ENCODE measurements around the gene RFNG. TPM values are rescaled to one million over a fixed set of nuclear protein-coding genes. Genes with fewer than 3 reads are reported as not detected.

Gene RFNG
- total and polyA plus RNA-seq, 10 of the 15 experiments (the other 5 are each of a cell fraction or from before 2014, with no cell fraction given) = 0.10 to 19.6 (median 6.2) TPM

GRCh38 chr17:82005701-82006348 is 45.8 kb downstream of the RFNG start:
- ATAC-seq (no peak), DNase-seq (ENCODE audit: low read depth, low spot score) (no peak), FAIRE-seq (no peak)
- no peaks in the 10 kb centered on the region for H3K9me3 ChIP-seq (replicated peaks; ENCODE audit: control insufficient read depth, insufficient read depth, low read length)
- H3K4me2 ChIP-seq (ENCODE audit: control insufficient read depth, insufficient read depth) = no peak overlapping the region
- no peak overlapping the region for H2AFZ ChIP-seq (ENCODE audit: control insufficient read depth, low read depth, low read length)
- ChIA-PET SMC1A (ENCODE audit: uncharacterized antibody, unreplicated experiment) (no interaction called here), POLR2A (no interaction called here), RAD21 (ENCODE audit: unreplicated experiment) (no interaction called here), CTCF (interaction anchor here (1.2 kb wide), 1 partner anchor 15 kb away, joined by 4 read pairs; no protein-coding TSS in a partner anchor)
- H3K27ac ChIP-seq (ENCODE audit: control insufficient read depth, insufficient read depth) = no peak overlapping the region
- peak; percentile 43; the same call in 1 of the 2 replicates for TF ChIP-seq POLR2A (IDR thresholded peaks at IDR 0.05; ENCODE audit: low read depth, low read length)
- TF ChIP-seq CREM (IDR thresholded peaks at IDR 0.05; ENCODE audit: low read depth) = no peak
- no peak overlapping the region for H3K4me3 ChIP-seq
- BruUV-seq (replicated peaks) = no TSS peak
- no peaks in the 10 kb centered on the region for H3K27me3 ChIP-seq (replicated peaks in 1 of 2; ENCODE audit: control insufficient read depth in 2 of 2, insufficient read depth in 2 of 2, low read length in 1 of 2)
- no peaks in the 10 kb centered on the region for H3K4me1 ChIP-seq (ENCODE audit: control insufficient read depth, insufficient read depth, low read length)
- no peaks in the 10 kb centered on the region for H4K20me1 ChIP-seq (ENCODE audit: control insufficient read depth, insufficient read depth)
- in situ Hi-C loops (cut with MboI) (no loop called here), intact Hi-C loops (cut with micrococcal nuclease; ENCODE audit: unreplicated experiment) (no loop called here)
- 85% methylated on average over 29 of the region's 30 CpGs for WGBS (ENCODE audit: insufficient coverage, insufficient replicate concordance, low lambda C conversion rate, missing lambda C conversion rate)
- no peak overlapping the region for H3K9ac ChIP-seq (ENCODE audit: control insufficient read depth, insufficient read depth, low read length)
- H3K79me2 ChIP-seq (ENCODE audit: control insufficient read depth, insufficient read depth, low read length) = no peaks in the 10 kb centered on the region
- no peaks in the 10 kb centered on the region for H3K36me3 ChIP-seq (ENCODE audit: control insufficient read depth in 2 of 2, insufficient read depth in 2 of 2, low read length in 1 of 2)

DNA sequence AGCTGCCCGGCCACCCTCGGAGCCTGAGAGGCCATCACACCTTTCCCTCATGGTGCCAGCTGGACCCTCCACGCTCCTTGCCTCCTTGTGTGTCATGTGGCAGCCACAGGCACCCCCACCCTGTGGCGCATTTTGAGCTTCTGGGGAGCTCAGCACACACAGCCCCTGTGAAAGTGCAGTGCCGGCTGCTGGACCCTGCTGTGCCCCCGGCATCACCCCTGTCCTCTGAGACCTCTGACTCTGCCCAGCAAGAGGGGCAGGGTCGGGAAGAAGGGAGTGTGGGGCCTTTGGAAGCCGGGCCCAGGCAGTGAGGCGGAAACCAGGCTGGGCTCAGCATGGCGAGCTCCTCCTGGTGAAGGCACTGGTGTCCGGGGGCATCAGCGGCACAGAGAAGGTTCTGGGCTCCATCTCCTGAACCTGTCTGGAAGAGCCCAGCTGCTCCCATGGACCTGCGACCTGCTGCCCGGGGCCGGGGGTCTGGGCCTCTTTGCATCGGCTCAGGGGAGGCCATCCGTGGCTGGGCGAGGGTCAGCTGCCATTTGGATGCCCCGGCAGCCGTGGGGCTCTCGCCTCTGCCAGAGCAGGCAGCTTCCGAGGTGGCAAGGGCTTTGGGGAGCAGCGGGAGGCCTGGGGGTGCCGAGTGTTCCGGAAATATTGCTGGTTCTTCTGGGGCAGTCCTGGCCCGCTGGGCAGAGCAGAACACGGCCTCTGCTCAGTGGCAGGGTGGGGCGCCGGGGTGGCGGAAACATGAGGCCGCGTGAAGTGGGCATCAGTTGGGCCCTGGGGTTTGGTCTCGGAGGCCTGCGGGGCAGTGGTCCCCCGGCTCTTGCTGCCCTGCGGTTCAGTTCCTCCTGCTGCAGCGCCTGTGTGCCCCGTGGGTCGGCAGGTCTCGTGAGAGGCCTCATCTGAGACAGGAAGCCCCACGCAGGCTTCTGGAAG is 46.8 kb downstream of the RFNG start:
- POLR2A ChIA-PET = no interaction called here
- 79% methylated on average over 41 of the region's 41 CpGs for WGBS (ENCODE audit: insufficient coverage, insufficient replicate concordance, low lambda C conversion rate, missing lambda C conversion rate)
- no peak for DNase-seq (ENCODE audit: low read depth, low spot score)
- H3K9ac ChIP-seq (ENCODE audit: control insufficient read depth, insufficient read depth, low read length) = no peak overlapping the region
- SMC1A ChIA-PET (ENCODE audit: uncharacterized antibody, unreplicated experiment) = no interaction called here
- H4K20me1 ChIP-seq (ENCODE audit: control insufficient read depth, insufficient read depth) = no peaks in the 10 kb centered on the region
- H3K27me3 ChIP-seq (replicated peaks in 1 of 2; ENCODE audit: control insufficient read depth in 2 of 2, insufficient read depth in 2 of 2, low read length in 1 of 2) = no peaks in the 10 kb centered on the region
- no peaks in the 10 kb centered on the region for H3K36me3 ChIP-seq (ENCODE audit: control insufficient read depth in 2 of 2, insufficient read depth in 2 of 2, low read length in 1 of 2)
- no peak for FAIRE-seq
- ATAC-seq = no peak
- intact Hi-C loops (cut with micrococcal nuclease; ENCODE audit: unreplicated experiment) = no loop called here
- no peaks in the 10 kb centered on the region for H3K4me1 ChIP-seq (ENCODE audit: control insufficient read depth, insufficient read depth, low read length)
- in situ Hi-C loops (cut with MboI) = no loop called here
- RAD21 ChIA-PET (ENCODE audit: unreplicated experiment) = no interaction called here
- H2AFZ ChIP-seq (ENCODE audit: control insufficient read depth, low read depth, low read length) = no peak overlapping the region
- no peak overlapping the region for H3K4me2 ChIP-seq (ENCODE audit: control insufficient read depth, insufficient read depth)
- no peaks in the 10 kb centered on the region for H3K79me2 ChIP-seq (ENCODE audit: control insufficient read depth, insufficient read depth, low read length)
- H3K9me3 ChIP-seq (replicated peaks; ENCODE audit: control insufficient read depth, insufficient read depth, low read length) = no peaks in the 10 kb centered on the region
- H3K27ac ChIP-seq (ENCODE audit: control insufficient read depth, insufficient read depth) = no peak overlapping the region
- H3K4me3 ChIP-seq = no peak overlapping the region
- BruUV-seq (replicated peaks) = no TSS peak
- CTCF ChIA-PET = interaction anchor here (0.6 to 1.2 kb wide), 2 partner anchors 16 to 30 kb away, joined by 4 read pairs; no protein-coding TSS in a partner anchor
- TF ChIP-seq SREBF1 (IDR thresholded peaks at IDR 0.05; ENCODE audit: low read length) (no peak), CBFB (IDR thresholded peaks at IDR 0.05; ENCODE audit: low read depth) (no peak), ZNF622 (IDR thresholded peaks at IDR 0.05) (no peak), E2F4 (IDR thresholded peaks at IDR 0.05; ENCODE audit: low read depth, low read length) (no peak), TCF7 (IDR thresholded peaks at IDR 0.05; ENCODE audit: borderline replicate concordance) (no peak), POLR2A (IDR thresholded peaks at IDR 0.05; ENCODE audit: low read depth, low read length) (no peak), ATF2 (IDR thresholded peaks at IDR 0.05; ENCODE audit: low read length) (no peak), ASH2L (IDR thresholded peaks at IDR 0.05; ENCODE audit: borderline replicate concordance, low read depth) (no peak)
- TF ChIP-seq, protein P1, sequence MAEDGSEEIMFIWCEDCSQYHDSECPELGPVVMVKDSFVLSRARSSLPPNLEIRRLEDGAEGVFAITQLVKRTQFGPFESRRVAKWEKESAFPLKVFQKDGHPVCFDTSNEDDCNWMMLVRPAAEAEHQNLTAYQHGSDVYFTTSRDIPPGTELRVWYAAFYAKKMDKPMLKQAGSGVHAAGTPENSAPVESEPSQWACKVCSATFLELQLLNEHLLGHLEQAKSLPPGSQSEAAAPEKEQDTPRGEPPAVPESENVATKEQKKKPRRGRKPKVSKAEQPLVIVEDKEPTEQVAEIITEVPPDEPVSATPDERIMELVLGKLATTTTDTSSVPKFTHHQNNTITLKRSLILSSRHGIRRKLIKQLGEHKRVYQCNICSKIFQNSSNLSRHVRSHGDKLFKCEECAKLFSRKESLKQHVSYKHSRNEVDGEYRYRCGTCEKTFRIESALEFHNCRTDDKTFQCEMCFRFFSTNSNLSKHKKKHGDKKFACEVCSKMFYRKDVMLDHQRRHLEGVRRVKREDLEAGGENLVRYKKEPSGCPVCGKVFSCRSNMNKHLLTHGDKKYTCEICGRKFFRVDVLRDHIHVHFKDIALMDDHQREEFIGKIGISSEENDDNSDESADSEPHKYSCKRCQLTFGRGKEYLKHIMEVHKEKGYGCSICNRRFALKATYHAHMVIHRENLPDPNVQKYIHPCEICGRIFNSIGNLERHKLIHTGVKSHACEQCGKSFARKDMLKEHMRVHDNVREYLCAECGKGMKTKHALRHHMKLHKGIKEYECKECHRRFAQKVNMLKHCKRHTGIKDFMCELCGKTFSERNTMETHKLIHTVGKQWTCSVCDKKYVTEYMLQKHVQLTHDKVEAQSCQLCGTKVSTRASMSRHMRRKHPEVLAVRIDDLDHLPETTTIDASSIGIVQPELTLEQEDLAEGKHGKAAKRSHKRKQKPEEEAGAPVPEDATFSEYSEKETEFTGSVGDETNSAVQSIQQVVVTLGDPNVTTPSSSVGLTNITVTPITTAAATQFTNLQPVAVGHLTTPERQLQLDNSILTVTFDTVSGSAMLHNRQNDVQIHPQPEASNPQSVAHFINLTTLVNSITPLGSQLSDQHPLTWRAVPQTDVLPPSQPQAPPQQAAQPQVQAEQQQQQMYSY (CRISPR knock-in tag; IDR thresholded peaks at IDR 0.05) = no peak
